ENCODE measurements around the gene KRTAP9-6. TPM values are rescaled to one million over a fixed set of nuclear protein-coding genes. Genes with fewer than 3 reads are reported as not detected.

The KRTAP9-6 gene
- polyA plus RNA-seq, 3 donors, result not detected

- Histone ChIP-seq H3K4me2 (replicated peaks; ENCODE audit: extremely low read depth, low read length, poor library complexity, severe bottlenecking) (peak overlapping the region; percentile 22), H3K9ac (ENCODE audit: insufficient read depth, low read length, poor library complexity, severe bottlenecking) (no peak overlapping the region), H3K4me3 (replicated peaks in 1 of 3; ENCODE audit: low read depth in 2 of 3, low read length in 3 of 3) (no peak overlapping the region), H3K36me3 (replicated peaks in 1 of 2; ENCODE audit: control insufficient read depth in 1 of 2, insufficient read depth in 2 of 2, low read length in 2 of 2) (no peaks in the 10 kb centered on the region), H3K27ac (ENCODE audit: low read depth in 1 of 2, low read length in 2 of 2) (no peak overlapping the region), H3K79me2 (ENCODE audit: insufficient read depth, low read length) (no peaks in the 10 kb centered on the region), H3K9me3 (replicated peaks in 1 of 2; ENCODE audit: control insufficient read depth in 1 of 2, insufficient read depth in 1 of 2, low read length in 2 of 2) (no peaks in the 10 kb centered on the region), H3K27me3 (ENCODE audit: control insufficient read depth in 2 of 2, insufficient read depth in 2 of 2, low read length in 2 of 2) (peaks cover 11 to 13% of the 10 kb centered on the region in 2 donors), H3K4me1 (ENCODE audit: control insufficient read depth in 1 of 2, insufficient read depth in 2 of 2, low read length in 2 of 2) (peaks cover 19 to 31% of the 10 kb centered on the region in 2 donors), H4K20me1 (ENCODE audit: insufficient read depth, low read length) (no peaks in the 10 kb centered on the region), H2AFZ (ENCODE audit: insufficient read depth, low read depth, low read length, poor library complexity, severe bottlenecking) (no peak overlapping the region)
- DNase-seq, result peak; percentile 35 to 73 (median 50)
- Mint-ChIP-seq H3K4me1 (peaks cover 22% of the 10 kb centered on the region), H3K27me3 (ENCODE audit: low read depth in 3 of 3) (peaks cover 2 to 5% (median 2%) of the 10 kb centered on the region in 3 donors), H3K4me3 (no peak overlapping the region), H3K36me3 (no peaks in the 10 kb centered on the region), H3K9me3 (peaks cover 0 to 4% (median 0%) of the 10 kb centered on the region in 7 donors), H3K27ac (no peak overlapping the region)
- WGBS (ENCODE audit: insufficient coverage), result no CpG with 5 or more reads among the region's 2 CpGs
- intact Hi-C loops (cut with micrococcal nuclease), result no loop called here
- TF ChIP-seq CTCF (IDR thresholded peaks at IDR 0.05), result no peak
These were observed 19.4 kb downstream of the KRTAP9-6 start for GRCh38 chr17:41284546-41284945.

DNA sequence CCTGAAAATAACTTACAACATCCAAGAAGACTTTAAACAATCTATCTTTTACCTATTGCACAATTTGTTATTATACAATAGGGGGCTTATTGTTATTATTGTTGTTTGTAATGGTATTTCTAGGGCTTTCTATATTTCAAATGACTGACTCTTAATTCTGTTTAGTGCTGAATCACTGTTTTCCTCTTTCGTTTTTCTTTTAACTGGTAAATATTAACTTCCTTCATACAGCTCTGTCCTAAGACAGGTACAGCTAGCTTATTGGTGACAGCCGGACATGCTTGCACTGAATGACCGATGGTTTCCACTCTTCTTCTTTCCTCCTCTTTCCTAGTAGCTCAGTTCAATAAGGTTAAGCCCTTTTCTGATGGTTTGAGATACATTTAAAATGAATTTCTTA lies 21.9 kb downstream of the KRTAP9-6 start:
- intact Hi-C loops (cut with micrococcal nuclease), result no loop called here
- no peak overlapping the region for H3K27ac ChIP-seq (ENCODE audit: low read depth in 1 of 2, low read length in 2 of 2)
- H3K36me3 ChIP-seq (replicated peaks in 1 of 2; ENCODE audit: control insufficient read depth in 1 of 2, insufficient read depth in 2 of 2, low read length in 2 of 2), result no peaks in the 10 kb centered on the region
- Mint-ChIP-seq H3K4me1 (peaks cover 22% of the 10 kb centered on the region), H3K9me3 (peaks cover 0 to 2% (median 0%) of the 10 kb centered on the region in 7 donors), H3K27me3 (ENCODE audit: low read depth in 3 of 3) (peaks cover 2 to 8% (median 2%) of the 10 kb centered on the region in 3 donors), H3K36me3 (no peaks in the 10 kb centered on the region), H3K4me3 (no peak overlapping the region), H3K27ac (peak overlapping the region in 1 of 7 donors; percentile 10)
- H3K79me2 ChIP-seq (ENCODE audit: insufficient read depth, low read length), result no peaks in the 10 kb centered on the region
- peaks cover 19 to 31% of the 10 kb centered on the region in 2 donors for H3K4me1 ChIP-seq (ENCODE audit: control insufficient read depth in 1 of 2, insufficient read depth in 2 of 2, low read length in 2 of 2)
- no peaks in the 10 kb centered on the region for H4K20me1 ChIP-seq (ENCODE audit: insufficient read depth, low read length)
- DNase-seq, result no peak
- no peak overlapping the region for H3K9ac ChIP-seq (ENCODE audit: insufficient read depth, low read length, poor library complexity, severe bottlenecking)
- WGBS (ENCODE audit: insufficient coverage), result 17% methylated on average over 1 of the region's 3 CpGs
- H3K4me3 ChIP-seq (replicated peaks in 1 of 3; ENCODE audit: low read depth in 2 of 3, low read length in 3 of 3), result no peak overlapping the region
- H3K27me3 ChIP-seq (ENCODE audit: control insufficient read depth in 2 of 2, insufficient read depth in 2 of 2, low read length in 2 of 2), result peaks cover 11 to 13% of the 10 kb centered on the region in 2 donors
- no peak for TF ChIP-seq CTCF (IDR thresholded peaks at IDR 0.05)
- H3K9me3 ChIP-seq (replicated peaks in 1 of 2; ENCODE audit: control insufficient read depth in 1 of 2, insufficient read depth in 1 of 2, low read length in 2 of 2), result no peaks in the 10 kb centered on the region
- H3K4me2 ChIP-seq (replicated peaks; ENCODE audit: extremely low read depth, low read length, poor library complexity, severe bottlenecking), result peak overlapping the region; percentile 9
- no peak overlapping the region for H2AFZ ChIP-seq (ENCODE audit: insufficient read depth, low read depth, low read length, poor library complexity, severe bottlenecking)
